Subcutaneous abdominal adipose tissue (tissue), 5 donors: Measurements from ENCODE around the gene FOXD4L6.
"Not testable (repeated sequence)": the region's sequence is repeated elsewhere in the genome, so short reads cannot be mapped to it uniquely, and the experiment has no call there.

ENCODE experiments used
- H3K27ac ChIP-seq: one replicate; pipeline ENCODE4 v1.7.0; 2013; ENCODE audit warnings: low read depth, mild to moderate bottlenecking, inconsistent platforms, low read length, moderate library complexity
- H3K27me3 ChIP-seq, 5 donors: one replicate each; pipeline ENCODE4 v1.7.0; 2013; ENCODE audit warnings: low read length in 5 of 5, inconsistent platforms in 1 of 5; ENCODE audit not compliant: control insufficient read depth in 5 of 5, insufficient read depth in 4 of 5
- H3K36me3 ChIP-seq, 5 donors: one replicate each; pipeline ENCODE4 v1.7.0; 2013; ENCODE audit warnings: low read length in 5 of 5; ENCODE audit not compliant: control insufficient read depth in 5 of 5, insufficient read depth in 5 of 5
- H3K4me1 ChIP-seq, 5 donors: one replicate each; pipeline ENCODE4 v1.7.0; 2013; ENCODE audit warnings: low read length in 5 of 5, mild to moderate bottlenecking in 3 of 5, moderate library complexity in 1 of 5; ENCODE audit not compliant: control insufficient read depth in 5 of 5, insufficient read depth in 5 of 5
- H3K4me3 ChIP-seq, 5 donors: one replicate each; pipeline ENCODE4 v1.7.0; 2013; ENCODE audit warnings: low read length in 5 of 5, low read depth in 1 of 5
- H3K9ac ChIP-seq, 5 donors: one replicate each; pipeline ENCODE4 v1.7.0; 2013; ENCODE audit warnings: low read length in 5 of 5, mild to moderate bottlenecking in 4 of 5, moderate library complexity in 3 of 5
- H3K9me3 ChIP-seq, 5 donors: one replicate each; pipeline ENCODE4 v1.7.0; 2013; ENCODE audit warnings: low read length in 5 of 5; ENCODE audit not compliant: control insufficient read depth in 5 of 5
- donor health status: healthy.
- donor health status: healthy.
- donor health status: healthy.
- donor health status: healthy.
- donor health status: healthy.

The FOXD4L6 gene

GRCh38 chr9:41104542-41104941 is 23.9 kb downstream of the FOXD4L6 start:
- H3K9me3 ChIP-seq, H3K27ac ChIP-seq, H3K4me1 ChIP-seq, H3K4me3 ChIP-seq, H3K36me3 ChIP-seq, H3K9ac ChIP-seq, H3K27me3 ChIP-seq: not testable (repeated sequence)

GRCh38 chr9:41100508-41100907 is 28.0 kb downstream of the FOXD4L6 start:
- H3K27me3 ChIP-seq, H3K27ac ChIP-seq, H3K4me1 ChIP-seq, H3K9ac ChIP-seq, H3K36me3 ChIP-seq, H3K4me3 ChIP-seq, H3K9me3 ChIP-seq: not testable (repeated sequence)

DNA sequence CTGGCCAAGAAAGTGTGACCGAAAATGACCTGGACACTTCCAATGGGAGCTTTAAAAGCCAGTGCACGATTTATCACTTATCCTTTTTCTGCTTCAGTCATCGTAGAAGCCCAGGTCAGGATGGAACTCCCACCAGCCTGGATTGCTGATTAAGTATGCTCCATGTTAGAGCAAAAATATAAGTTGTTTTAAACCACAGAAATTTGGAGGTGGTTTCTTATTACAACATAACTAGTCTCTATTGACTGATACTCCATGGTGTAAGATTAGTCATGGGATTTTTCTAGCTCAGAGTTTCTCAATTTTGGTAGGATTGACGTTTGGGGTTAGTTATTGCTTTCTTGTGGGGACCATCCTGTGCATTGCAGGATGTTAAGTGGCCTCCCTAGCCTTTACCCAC is 29.7 kb downstream of the FOXD4L6 start:
- not testable (repeated sequence) for H3K27ac ChIP-seq, H3K9me3 ChIP-seq, H3K36me3 ChIP-seq, H3K27me3 ChIP-seq, H3K4me1 ChIP-seq, H3K9ac ChIP-seq, H3K4me3 ChIP-seq

DNA sequence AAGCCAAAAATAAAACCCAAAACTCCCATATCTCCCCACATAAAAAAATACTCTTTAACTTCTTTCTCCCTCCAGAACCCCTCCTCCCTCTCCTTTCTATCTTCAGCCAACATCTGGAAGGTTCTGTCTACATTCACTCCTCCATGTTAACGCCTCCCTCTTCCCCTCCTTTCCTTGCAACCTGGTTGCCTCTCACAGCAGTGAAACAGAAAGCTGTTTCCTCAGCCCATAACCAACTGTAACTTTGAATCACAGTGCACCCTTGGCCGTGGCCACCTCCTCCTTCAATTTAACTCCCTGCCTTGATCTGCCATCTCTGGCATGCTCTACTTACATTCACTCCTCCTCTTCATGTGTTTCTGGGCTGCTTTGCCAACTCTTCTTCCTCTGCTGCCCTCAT is 33.4 kb downstream of the FOXD4L6 start:
- not testable (repeated sequence) for H3K27ac ChIP-seq, H3K27me3 ChIP-seq, H3K4me1 ChIP-seq, H3K36me3 ChIP-seq, H3K4me3 ChIP-seq, H3K9ac ChIP-seq, H3K9me3 ChIP-seq

DNA sequence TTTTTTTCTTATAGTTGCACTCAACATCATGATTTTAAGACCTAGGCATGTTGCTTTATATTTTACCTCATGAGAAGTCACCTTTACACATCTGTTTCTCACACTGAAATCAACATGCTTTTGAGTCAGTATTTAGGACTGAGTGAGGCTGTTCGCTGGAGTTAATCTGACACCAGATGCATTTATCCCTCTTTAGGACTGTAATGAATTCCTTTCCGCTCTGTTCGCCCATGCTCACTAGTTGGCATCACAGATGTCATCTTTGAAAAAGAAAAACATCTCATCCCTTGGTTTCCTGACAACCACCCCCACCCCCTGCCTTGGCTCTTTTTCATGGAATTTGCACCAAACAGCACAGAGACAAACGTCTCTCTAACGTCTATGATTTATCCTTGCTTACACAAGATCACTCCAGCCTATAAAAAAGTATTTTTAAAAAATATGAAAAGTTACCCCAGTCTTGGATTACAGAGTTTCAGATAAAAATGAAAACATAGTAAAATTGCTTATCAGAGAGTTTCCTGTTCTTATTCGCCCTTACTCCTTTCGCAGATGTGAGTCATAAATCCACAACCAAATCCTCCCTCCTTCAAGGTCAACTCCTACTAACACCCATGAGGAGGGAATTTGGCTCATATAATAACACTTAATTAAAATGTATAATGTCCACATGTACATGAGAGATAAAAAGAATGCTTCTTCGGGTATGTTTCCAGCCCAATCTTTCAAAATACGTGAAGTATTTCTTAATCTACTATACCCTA is 34.3 kb downstream of the FOXD4L6 start:
- not testable (repeated sequence) for H3K4me1 ChIP-seq, H3K4me3 ChIP-seq, H3K27me3 ChIP-seq, H3K36me3 ChIP-seq, H3K27ac ChIP-seq, H3K9ac ChIP-seq, H3K9me3 ChIP-seq

DNA sequence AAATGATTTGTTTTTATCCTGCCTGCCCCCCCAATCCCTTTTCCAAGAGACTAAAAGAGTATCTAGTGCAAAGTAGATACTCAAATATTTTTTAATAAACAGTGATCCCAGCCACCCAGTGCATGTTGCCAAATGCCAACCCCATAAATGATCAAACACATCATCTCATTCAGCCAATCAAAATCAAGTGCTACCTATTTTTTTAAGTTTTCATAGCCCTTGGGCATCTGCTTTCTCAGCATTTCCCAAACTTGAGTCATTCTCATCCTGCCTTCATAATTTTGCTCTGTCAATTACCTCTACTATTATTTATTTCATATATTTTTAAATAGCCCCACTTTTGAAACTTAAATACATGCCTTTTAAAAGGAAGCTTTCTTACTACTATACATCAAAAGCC is 37.6 kb downstream of the FOXD4L6 start:
- not testable (repeated sequence) for H3K9me3 ChIP-seq, H3K27me3 ChIP-seq, H3K4me1 ChIP-seq, H3K9ac ChIP-seq, H3K27ac ChIP-seq, H3K36me3 ChIP-seq, H3K4me3 ChIP-seq

- not testable (repeated sequence) for H3K4me3 ChIP-seq, H3K36me3 ChIP-seq, H3K4me1 ChIP-seq, H3K27ac ChIP-seq, H3K27me3 ChIP-seq, H3K9me3 ChIP-seq, H3K9ac ChIP-seq
These were observed 38.1 kb downstream of the FOXD4L6 start for GRCh38 chr9:41090386-41090785.

DNA sequence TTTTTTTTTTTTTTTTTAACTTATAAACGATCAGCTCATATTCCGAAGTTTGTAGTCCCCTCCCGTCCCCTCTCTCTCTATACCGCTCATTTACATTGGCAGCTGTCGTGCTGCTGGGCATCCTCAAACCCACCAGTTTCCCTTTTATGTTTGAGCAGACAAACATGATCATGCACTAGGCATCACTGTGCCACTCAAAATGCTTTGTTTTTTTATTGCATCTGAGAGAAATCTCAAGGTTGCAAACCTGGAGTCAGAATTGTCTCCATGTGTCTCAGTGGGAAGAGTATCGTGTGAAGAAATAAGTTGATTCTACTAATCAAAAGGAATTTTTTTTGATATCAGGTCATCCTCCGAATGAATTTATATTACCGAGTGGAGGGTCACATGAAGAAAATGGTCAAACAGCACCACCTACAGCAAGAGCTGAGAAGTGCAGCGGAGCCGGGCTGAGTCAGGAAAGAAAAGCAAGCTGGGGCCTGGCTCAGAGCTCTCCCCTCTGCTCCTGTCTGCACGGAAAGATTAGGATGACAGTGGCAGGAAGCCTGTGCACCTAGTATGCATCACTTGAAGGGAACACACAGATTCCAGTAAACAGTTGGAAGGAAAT is 39.9 kb downstream of the FOXD4L6 start:
- H3K4me3 ChIP-seq, H3K36me3 ChIP-seq, H3K27me3 ChIP-seq, H3K9ac ChIP-seq, H3K27ac ChIP-seq, H3K9me3 ChIP-seq, H3K4me1 ChIP-seq: not testable (repeated sequence)

GRCh38 chr9:41087929-41088328 is 40.6 kb downstream of the FOXD4L6 start:
- H3K27ac ChIP-seq, H3K4me1 ChIP-seq, H3K36me3 ChIP-seq, H3K9ac ChIP-seq, H3K4me3 ChIP-seq, H3K27me3 ChIP-seq, H3K9me3 ChIP-seq: not testable (repeated sequence)

DNA sequence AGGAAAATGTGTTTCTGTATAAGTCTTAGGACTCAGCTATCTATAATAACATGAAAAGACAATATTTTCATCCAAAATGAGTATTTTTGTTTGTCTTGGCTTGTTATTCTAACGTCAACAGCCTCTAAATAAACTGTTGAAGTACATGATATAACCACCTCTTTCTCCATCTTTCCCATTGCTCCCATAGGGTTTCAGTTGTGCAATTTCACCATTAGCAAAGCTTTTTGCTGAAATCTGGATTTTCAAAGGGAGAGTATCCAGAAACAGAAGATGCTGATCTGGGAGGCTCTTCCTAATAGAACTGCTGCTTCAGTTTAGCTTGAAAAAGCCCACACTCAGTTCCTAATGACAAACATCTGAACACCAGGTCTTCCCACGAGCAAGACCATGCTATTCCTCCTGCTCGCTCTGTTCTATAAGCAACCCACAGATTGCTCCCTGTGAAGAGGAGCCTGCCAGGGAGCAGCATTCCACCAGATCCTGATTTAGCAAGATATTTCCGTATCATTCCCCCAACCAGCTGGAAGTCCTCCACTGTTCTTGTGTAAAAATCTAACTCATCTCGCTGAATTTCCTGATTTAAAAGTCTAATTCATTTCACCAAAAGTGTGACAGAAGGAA is 41.2 kb downstream of the FOXD4L6 start:
- H3K4me3 ChIP-seq, H3K27me3 ChIP-seq, H3K36me3 ChIP-seq, H3K9ac ChIP-seq, H3K27ac ChIP-seq, H3K9me3 ChIP-seq, H3K4me1 ChIP-seq: not testable (repeated sequence)
